Cortex of kidney (tissue), 1 donor: ENCODE results near the gene CCR8.
"Not testable (repeated sequence)": the region's sequence is repeated elsewhere in the genome, so short reads cannot be mapped to it uniquely, and the experiment has no call there.

ENCODE experiments used
- DNase-seq: peaks from one replicate; lab custom pipeline; 2025; lab: John Stamatoyannopoulos, UW

Gene CCR8

DNA sequence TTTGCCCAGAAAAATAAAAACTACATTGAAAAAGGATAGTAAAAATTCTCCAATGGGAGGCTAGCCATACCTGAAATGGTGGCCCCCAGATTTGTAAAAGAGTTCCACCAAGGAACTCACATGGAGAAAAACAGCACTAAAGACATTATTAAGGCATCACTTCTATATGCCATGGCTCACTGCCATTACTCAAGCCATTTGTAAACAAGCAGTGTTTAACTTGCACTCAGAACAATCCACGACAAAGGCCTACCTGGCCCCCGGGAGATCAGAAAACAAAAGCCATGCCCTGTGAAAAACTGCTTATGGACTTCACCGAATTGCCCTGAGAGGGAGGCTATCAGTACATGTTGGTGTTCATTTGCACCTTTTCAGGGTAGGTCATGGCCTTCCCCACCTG is 19.6 kb downstream of the CCR8 start:
- no peak for DNase-seq

- DNase-seq: no peak
Measured at GRCh38 chr3:39350714-39351113, 21.2 kb downstream of the CCR8 start.

DNA sequence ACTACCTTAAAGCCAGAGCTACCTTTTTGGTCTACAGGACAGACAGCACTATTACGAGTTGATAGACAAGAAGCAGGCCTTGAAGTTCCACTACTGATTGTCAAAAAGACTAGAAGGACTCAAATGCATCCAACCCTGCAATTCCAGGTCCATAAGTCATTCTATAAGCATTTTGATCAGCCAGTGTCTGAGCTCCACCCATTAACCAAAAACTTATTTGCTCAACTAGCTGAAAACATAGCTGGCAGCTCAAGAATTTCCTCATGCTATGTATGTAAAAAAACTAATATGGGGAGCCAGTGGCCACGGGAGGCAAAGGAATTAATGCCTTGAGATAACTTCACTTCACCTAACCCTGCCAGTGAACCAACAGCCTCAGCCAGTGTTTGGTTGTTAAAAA is 21.6 kb downstream of the CCR8 start:
- DNase-seq: not testable (repeated sequence)

DNA sequence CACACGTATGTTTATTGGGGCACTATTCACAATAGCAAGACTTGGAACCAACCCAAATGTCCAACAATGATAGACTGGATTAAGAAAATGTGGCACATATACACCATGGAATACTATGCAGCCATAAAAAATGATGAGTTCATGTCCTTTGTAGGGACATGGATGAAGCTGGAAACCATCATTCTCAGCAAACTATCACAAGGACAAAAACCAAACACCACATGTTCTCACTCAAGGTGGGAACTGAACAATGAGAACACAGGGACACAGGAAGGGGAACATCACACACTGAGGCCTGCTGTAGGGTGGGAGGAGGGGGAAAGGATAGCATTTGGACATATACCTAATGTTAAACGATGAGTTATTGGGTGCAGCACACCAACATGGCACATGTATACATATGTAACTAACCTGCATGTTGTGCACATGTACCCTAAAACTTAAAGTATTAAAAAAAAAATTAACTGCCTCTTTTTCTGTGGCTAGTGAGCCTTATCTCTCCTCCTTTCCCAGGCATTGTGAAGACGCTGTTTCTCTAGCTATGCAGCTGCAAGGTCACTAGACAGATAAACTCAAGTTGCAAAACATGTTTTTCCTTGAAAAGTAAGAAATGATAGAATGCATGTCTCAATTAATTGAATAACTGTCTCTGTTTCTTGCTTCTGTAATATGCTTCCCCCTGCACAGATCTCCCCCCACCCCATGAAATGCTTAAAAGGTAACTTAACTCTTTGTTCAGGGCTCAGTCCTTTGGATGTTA is 23.8 kb downstream of the CCR8 start:
- DNase-seq: not testable (repeated sequence)

DNA sequence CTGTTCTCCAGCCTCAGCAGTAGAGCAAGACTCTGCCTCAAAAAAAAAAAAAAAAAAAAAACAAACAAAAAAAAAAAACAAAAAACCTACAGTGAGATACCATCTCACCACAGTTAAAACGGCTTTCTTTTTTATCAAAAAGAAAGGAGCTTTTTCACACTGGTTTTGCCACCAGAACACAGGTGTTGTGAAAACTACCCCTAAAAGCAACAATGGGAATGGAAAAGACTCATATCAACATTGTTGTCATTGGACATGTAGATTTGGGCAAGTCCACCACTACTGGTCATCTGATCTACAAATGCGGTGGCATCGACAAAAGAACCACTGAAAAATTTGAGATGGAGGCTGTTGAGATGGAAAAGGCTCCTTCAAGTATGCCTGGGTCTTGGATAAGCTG is 28.8 kb downstream of the CCR8 start:
- DNase-seq: no peak

- DNase-seq: no peak
Measured at GRCh38 chr3:39361252-39361927, 31.9 kb downstream of the CCR8 start.

DNA sequence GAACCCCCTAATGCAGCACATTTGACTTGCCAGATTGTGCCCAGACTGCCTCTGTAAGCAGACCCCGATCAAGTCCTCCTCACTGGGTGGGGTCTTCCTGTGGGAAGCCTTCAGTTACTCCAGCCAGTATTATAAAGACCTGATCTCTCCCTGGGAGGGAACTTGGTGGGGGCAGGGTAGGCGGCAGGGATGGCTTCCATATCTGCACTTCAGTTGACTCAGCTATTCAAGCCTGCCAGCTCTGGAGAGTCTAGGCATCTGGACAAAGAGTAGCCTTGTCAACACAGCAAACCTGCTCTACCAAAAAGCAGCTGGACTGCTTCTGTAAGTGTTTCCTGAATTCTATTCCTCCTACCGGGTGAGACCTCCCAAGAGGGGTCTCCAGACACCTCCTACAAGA is 32.7 kb downstream of the CCR8 start:
- no peak for DNase-seq

GRCh38 chr3:39362812-39363211 is 33.3 kb downstream of the CCR8 start:
- no peak for DNase-seq

DNA sequence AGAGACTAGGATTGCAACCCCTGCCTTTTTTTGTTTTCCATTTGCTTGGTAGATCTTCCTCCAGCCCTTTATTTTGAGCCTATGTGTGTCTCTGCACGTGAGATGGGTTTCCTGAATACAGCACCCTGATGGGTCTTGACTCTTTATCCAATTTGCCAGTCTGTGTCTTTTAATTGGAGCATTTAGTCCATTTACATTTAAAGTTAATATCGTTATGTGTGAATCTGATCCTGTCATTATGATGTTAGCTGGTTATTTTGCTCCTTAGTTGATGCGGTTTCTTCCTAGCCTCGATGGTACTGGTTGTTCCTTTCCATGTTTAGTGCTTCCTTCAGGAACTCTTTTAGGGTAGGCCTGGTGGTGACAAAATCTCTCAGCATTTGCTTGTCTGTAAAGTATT is 40.9 kb downstream of the CCR8 start:
- not testable (repeated sequence) for DNase-seq

DNA sequence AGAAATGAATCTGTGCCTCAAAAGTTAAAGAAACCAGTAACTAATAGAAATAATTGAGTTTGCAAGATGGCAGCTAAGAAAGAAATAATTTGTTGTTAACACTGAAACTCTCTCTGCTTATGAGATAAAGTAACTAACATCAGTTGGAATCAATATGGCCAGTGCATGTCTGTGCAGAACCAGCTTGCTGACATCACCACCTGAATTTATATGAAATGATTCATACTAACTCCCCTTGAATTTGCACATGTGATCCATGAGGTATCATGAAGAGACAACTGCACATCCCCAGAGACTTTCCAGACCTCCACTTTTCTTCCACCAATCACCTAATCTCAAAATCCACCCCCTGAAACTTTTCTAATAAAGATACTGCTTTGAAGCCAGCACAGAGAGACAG is 43.3 kb downstream of the CCR8 start:
- DNase-seq: no peak

- no peak for DNase-seq
Measured at GRCh38 chr3:39376959-39377634, 47.6 kb downstream of the CCR8 start.

GRCh38 chr3:39378088-39378487 is 48.6 kb downstream of the CCR8 start:
- DNase-seq: no peak

GRCh38 chr3:39378957-39379777 is 49.7 kb downstream of the CCR8 start:
- no peak for DNase-seq

DNA sequence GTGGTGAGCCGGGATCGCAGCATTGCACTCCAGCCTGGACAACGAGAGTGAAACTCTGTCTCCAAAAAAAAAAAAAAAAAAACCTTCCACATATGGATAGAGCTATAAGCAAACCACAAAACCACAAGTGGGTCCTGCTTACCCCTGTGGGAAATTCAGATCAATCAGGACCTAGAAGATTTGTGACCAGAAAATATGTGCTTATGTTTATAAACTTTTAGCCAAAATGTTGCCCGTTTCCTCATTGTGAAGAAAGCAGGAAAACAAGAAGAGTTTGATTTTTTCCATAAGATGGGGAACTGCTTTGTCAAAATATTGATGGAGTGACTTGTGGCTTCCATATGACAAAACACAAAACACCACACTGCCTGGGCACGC is 50.3 kb downstream of the CCR8 start:
- no peak for DNase-seq

- no peak for DNase-seq
Measured at GRCh38 chr3:39381432-39381831, 51.9 kb downstream of the CCR8 start.
